CD4-positive, alpha-beta T cell treated with Interleukin-1 beta for 1 hour (primary cell): Measurements from ENCODE around the gene MGAT3.

Source experiments
- DNase-seq, 2 donors: peaks; one replicate each; pipeline ENCODE4 v3.0.0-alpha.2; 2020 to 2022

The MGAT3 gene

DNA sequence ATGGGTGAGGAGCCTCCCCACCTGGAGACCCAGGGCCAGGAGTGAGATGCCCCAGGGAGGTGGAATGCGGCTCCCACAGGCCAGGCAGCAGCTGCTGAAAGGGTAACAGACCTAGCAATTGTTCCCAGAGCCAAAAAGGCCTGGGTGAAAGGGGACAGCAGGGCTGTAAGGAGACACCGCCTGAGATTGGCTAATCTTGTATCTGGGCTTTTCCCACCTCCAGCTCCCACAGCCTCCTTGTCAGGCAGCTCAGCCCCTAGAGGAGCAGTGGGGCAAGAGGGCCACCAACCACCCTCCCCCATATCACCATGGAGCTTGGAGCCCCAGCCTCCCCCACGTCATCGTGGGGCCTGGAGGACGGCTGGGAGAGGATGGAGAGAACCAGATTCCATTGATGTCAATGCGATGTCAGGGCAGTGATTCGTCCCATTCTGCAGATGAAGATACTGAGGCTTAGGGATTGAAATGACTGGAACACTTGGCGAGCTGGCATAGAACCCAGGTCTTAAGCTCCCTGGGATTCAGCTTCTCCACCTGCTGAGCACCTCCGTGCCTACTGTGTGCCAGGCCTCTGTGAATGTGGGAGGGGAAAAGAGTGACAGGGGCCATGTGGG, 2.9 kb upstream of the MGAT3 start:
- no peak for DNase-seq

DNA sequence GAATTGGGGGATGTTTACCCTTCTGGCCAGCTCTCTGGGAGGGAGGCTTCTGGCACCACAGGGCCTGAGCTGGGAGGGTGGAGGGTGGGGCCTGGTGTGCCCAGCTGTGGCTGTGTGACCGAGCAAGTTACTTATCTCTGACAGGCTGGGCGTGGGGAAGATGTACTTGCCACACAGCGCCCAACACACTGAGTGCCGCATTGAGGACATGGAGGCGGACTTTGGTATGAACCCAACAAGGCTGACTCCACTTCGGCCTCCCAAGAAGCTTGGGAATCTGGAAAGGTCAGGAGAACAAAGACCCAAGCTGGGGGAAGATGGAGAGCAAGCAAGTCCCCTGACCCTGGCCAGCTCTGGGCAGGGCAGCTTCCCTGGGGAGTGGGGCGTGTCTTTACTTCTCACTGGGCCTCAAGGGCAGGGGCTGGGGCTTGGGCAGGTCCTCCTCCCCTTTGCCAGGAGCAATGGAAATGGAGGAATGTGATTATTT, 2.4 kb upstream of the MGAT3 start:
- DNase-seq = no peak

GRCh38 chr22:39457198-39457555, 365 bp downstream of the MGAT3 start:
- DNase-seq = no peak

- DNase-seq = no peak
Measured at GRCh38 chr22:39457556-39458443, 988 bp downstream of the MGAT3 start.

GRCh38 chr22:39458444-39459083, 1.8 kb downstream of the MGAT3 start:
- no peak for DNase-seq

DNA sequence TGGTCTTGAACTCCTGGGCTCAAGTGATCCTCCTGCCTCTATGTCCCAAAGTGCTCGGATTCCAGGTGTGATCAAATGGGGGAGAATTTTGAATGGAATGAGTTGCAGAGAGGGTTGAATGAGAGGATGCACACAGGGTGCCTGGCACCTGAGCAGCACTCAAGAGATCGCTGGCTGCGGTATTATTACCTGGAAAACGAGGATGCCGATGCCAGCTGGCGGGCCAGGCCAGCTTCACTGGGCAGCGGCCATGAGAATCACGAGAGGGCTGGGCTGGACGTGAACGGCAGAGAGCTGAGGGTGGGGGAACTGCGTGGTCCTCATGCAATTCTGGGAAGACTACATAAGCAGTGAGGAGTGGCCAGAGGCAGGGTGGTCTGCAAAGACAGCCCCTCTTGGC, 2.9 kb downstream of the MGAT3 start:
- DNase-seq = no peak

DNA sequence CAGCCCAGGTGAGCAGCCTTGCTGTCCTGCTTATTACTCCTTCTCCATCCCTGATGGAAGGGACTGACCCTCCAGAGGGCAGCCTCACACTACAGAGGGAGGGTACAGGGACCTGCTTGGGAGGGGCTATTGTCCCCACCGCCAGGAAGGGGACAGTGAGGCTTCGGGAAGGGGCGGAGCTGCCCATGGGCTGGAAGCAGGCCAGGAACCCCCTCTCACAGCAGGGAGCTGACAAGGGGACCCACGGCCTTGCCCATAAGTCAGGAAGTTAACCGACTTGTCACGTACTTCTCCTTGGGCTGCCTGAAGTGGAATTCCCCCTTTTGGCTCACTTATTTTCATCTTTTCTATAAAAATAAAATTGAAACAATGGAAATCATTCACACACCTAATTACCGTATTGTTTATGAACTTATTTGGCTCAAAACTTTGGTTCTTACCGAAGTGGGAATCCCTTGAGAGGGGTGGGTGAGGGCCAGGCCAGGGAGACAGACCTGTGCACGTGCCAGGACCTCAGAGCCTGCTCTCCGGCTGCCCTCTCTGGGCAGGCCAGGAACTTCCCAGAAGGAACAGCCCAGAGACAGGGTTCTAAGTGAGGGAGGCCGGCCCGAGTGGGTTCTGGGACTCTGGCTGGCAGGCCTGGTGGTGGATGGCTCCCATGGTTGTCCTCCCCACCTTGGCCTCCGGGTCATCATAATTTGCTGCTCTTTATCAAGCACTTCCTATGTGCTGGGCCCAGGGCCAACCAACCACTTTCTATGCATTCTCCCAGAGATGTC, 5.8 kb downstream of the MGAT3 start:
- DNase-seq = no peak

DNA sequence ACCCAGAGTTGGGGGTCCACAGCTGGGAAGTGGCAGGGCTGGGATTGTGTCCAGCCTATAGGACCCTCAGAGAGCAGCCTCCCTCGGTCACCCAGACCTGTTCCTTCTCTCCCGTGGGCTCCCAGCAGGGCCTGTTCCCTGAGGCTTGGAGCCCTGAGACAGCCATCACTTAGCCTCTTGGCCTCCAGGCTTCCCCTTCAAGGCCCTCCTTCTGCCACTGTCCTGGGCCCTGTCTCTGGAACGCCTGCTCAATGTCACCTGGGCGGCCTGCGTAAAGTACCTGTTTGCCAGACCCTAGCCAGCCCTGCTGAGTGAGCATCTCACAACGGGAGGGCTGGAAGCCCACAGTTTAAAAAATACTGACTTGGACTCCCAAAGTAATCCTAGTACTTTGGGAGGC, 6.5 kb downstream of the MGAT3 start:
- DNase-seq = no peak

GRCh38 chr22:39463931-39464390, 7.1 kb downstream of the MGAT3 start:
- DNase-seq = no peak

DNA sequence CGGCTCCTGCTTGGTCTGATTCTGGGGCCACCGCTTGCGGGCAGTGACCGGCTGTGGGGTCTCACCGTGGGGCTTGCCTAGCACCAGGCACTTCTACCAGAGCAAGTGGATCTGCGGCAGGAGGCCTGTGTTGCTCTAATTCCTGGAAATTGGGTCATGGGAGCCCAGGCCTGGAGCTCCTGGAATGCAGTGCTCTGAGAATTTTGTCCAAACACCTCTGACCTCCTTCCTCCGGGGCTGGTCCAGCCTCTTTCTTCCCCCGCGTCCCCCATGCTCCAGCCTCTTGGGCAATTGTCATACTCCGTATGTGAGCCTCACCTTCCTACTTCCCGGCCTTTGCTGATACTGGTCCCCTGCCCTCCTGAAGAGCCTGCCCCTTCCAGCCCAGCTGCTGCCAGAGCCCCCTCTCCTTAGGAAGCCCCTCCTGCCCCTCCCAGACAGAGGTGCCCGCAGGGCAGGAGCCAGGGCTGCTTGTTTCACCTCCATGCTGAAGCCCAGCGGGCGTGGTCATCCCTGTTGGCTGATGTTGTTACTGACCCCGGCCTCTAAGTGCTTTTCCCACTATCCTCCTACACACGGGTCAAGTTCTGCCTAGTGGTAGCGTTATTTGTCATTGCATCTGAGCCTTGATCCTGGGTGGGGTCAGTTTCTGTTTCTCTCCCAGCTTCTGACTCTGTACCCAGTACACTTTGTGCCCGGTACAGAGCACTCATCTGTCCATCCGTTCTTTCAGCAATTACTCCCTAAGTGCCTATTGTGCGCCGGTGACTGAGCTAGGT, 9.6 kb downstream of the MGAT3 start:
- no peak for DNase-seq

GRCh38 chr22:39467390-39467895, 10.6 kb downstream of the MGAT3 start:
- no peak for DNase-seq

DNA sequence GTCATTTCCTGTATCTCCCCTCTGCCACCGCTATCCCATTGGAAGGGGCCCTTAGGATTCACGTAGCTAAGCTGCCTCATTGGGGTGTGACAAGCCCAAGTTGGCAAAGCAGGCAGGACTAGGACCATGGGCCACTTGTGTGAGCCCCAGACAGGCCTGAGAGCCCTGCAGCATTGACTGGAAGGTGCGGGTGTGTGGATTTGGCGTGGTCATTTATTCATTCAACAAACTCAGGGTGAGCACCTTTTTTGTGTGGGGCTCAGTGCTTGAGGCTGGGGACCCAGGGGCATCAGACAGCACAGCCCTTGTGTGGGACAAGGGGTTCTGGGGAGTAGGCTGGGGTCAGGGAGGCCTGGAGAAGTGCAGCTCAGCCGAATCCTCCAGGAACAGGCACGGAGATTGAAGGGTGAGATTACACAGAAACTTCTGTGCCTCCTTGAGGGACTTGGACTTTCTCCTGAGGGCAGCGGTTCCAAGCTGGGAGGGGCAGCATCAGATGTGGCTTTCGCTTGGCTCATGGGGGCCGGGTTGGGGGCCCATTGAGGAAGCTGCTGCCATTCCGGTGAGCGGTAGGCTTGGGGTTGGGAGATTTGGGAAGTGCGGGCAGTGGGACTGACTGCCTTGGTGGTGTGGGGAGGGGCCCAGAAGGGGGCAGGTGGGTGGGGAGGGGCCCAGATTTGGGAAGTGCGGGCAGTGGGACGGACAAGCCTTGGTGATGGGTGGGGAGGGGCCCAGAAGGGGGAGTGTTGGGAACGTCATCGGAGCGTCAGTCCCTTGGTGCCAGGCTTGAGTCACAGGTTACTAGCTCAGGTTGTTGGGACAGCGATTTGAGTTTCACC, 11.9 kb downstream of the MGAT3 start:
- DNase-seq = no peak

GRCh38 chr22:39469326-39469680, 12.5 kb downstream of the MGAT3 start:
- no peak for DNase-seq

DNA sequence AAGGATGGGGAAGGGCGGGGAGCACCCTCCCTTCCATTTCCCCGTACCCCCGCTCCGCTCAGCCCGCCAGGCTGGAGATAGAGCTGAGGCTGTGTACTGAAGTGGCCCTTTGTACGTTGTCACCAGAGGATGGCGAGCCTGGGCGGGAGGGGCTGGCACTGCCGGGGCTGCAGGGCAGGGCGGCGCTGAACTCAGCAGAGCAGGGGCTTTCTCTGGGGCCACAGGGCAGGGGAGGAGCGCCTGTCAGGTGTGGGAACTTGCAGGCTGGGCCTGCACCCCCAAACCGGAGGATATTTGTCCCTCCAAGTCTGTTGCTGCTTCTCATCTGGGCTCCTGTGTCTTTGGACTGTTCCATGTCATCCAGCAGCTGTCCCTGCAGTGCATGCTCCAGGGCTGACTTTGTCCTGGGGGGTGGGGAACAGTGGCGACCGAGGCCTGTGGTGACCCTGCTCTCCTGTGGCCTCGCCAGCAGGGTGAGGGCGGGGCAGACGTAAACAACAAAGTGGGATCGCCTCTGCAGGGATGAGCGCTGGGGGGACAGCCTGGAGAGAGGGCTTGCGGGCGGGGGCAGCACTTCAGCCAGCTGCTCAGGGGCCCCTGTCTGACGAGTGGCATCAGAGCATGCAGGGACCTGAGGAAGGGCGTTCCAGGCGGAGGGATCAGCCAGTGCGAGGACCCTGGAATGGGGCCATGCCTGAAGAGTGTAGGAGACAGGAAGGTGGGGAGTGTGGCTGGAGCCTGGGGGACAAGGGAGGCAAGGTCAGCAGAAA, 13.1 kb downstream of the MGAT3 start:
- DNase-seq = no peak

DNA sequence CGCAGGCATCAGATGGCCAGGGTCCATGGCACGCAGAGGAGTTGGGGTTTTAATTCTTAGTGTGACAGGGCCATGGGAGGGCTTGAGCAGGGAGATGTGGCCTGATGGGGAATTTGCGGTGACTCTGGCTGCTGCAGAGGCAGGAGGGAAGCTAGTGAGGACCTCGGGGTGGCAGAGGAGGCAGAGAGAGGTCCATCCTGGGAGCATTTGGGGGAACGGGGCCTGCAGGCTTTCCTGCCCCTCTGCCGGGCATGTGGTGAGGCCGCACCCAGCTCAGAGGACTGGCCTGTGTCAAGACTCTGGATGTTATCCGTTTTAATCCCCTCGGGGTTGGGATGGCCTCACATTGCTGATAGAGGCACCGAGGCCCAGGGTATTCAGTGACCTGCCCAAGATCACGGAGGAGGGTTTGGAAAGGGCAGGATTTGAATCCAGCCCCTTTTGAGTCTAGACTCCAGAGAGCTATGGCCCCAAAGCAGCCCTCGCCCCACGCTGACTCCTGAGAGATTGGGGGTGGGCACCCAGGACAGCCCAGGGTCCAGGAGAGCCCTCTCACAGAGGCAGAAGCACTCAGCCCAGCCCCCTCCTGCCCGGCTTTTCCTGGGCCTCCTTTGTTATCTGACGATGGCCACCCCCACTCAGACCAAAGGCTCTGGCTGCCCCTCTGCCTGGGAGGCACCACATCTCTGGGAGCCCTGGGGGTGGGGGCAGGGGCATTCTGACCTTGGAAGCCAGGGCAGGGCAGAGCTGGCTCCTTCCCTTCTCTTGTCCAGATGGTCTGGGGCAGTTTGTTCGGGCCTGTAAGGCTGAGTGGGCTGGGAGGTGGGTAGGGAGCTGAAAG, 13.9 kb downstream of the MGAT3 start:
- no peak for DNase-seq

DNA sequence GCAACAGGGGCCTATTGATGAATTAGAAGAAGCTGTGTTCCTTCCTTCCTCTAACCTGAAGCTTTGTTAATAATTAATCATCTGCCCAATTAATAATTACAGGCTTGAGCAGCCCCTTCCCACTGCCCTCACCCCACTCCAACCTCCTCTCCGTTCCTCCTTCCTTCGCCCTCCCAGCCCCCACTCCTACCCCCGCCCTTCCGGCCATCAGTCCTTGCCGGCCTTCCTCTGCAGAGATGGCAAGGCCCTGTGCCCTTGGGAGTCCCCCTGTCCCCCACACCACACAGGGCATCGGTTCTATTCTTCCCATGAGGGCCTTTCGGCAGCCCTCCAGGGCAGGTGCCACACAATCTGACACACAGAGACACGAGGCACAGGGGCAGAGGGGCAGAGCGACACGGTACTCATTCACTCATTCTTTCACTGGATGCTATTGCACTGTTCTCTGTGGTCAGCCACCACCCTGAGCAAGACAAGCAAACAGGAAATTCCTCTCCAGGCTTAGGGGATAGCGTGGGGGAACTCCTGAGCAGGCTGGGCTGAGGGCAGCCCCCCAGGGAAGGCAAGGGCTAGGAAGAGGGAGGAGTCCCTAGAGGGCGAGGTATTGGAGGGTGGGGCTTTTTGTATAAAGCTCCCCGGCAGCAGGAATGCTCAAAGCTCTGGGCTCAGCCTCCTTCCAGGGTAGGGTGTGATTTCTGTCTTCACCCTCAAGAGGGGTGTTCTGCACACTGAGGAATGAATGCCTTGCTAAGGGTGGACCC, 14.7 kb downstream of the MGAT3 start:
- no peak for DNase-seq

DNA sequence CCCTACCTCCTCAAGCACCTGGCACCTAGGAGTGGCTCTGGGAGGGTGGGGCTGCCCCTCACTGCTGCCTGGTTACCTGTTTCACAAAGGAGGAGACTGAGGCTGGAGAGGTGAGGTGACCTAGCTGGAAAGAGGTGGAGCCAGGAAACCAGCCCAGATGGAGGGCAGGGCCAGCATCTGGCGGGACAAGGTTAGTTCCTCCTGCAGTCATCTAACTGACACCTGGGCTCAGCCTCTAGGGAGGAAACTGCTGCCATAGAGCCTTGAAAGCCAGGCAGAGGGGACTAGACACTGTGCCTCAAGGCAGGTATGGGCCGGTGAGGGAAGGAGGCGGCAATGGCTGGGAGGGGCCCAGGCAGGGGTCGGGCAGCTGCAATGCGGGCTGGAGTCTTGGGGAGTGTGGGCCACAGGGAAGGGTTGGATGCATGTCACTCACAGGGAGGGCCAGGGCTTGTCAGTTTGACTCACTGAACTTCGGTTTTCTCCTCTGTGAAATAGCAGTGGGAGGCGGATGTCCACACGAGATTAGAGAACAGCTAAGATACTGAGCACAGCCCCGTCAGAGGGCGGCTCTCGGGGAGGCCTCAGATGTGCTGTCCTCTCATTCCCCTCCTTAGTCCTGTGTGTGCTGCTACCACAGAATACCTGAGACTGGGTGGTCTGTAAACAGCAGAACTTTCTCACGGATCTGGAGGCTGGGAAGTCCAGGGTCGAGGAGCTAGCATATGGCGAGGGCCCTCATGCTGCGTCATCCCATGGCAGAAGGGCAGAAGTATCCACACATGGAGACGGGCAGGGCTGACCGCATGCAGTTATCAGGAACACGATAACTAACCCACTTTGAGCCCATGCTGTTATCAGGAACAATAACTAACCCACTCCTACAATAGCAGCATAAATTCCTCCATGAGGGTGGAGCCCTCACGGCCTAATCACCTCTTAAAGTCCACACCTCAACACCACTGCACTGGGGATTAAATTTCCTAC, 16.1 kb downstream of the MGAT3 start:
- DNase-seq = peak in 1 of 2 donors; percentile 19
